H1 (cell line): ENCODE results near the gene FHL2. TPM values are rescaled to one million over a fixed set of nuclear protein-coding genes. Genes with fewer than 3 reads are reported as not detected.

Experiments used
- CTCF ChIA-PET: fragments of 300-600 bp; sonication (Branson Sonifier 250); formaldehyde crosslinking; loops from one replicate; lab custom pipeline; 2021; ENCODE audit not compliant: partially characterized antibody; lab: Charles Lee
- POLR2A ChIA-PET: fragments of 300-600 bp; sonication (Branson Sonifier 250); formaldehyde crosslinking; loops from one replicate; lab custom pipeline; 2021; ENCODE audit warnings: inconsistent platforms; ENCODE audit not compliant: partially characterized antibody; lab: Charles Lee
- DNase-seq, 2 experiments: peaks; one replicate each; pipeline versions ENCODE4 v3.0.0 to v3.0.0-alpha.2; 2010 to 2022; ENCODE audit warnings: low spot score in 2 of 2, low read depth in 1 of 2, mixed read lengths in 1 of 2
- FAIRE-seq: peaks from 2 replicates; lab custom pipeline; 2011; peaks lifted over from hg19 to GRCh38; lab: Jason Lieb, UNC
- H2AFZ ChIP-seq: 2 replicates; pipeline ENCODE4 v1.8.1; 2012; ENCODE audit warnings: low read length, inconsistent platforms
- H2AK5ac ChIP-seq: 2 replicates; pipeline ENCODE4 v1.6.1; 2013; ENCODE audit warnings: low read depth, low read length
- H2BK120ac ChIP-seq: replicated peaks from 2 replicates; pipeline ENCODE3; 2013; ENCODE audit warnings: low read depth, low read length, inconsistent platforms
- H2BK12ac ChIP-seq: 2 replicates; pipeline ENCODE4 v1.6.1; 2013; ENCODE audit warnings: low read depth, low read length
- H2BK15ac ChIP-seq: 2 replicates; pipeline ENCODE4 v1.6.1; 2013; ENCODE audit warnings: low read length
- H2BK20ac ChIP-seq: 2 replicates; pipeline ENCODE4 v1.6.1; 2013; ENCODE audit warnings: low read length
- H2BK5ac ChIP-seq: 2 replicates; pipeline ENCODE4 v1.6.1; 2013; ENCODE audit warnings: low read depth, low read length
- H3K14ac ChIP-seq: 2 replicates; pipeline ENCODE4 v1.6.1; 2013; ENCODE audit warnings: inconsistent platforms; ENCODE audit not compliant: insufficient read length
- H3K18ac ChIP-seq: 2 replicates; pipeline ENCODE4 v1.6.1; 2013; ENCODE audit warnings: low read length; ENCODE audit errors: extremely low read depth
- H3K23ac ChIP-seq: 2 replicates; pipeline ENCODE4 v1.6.1; 2013; ENCODE audit warnings: inconsistent platforms; ENCODE audit not compliant: insufficient read length
- H3K23me2 ChIP-seq: 2 replicates; pipeline ENCODE4 v1.6.1; 2013; ENCODE audit warnings: low read depth, low read length
- H3K27ac ChIP-seq: 2 replicates; pipeline ENCODE4 v1.6.1; 2011; ENCODE audit warnings: low read depth, low read length, inconsistent platforms
- H3K27me3 ChIP-seq, 4 experiments: replicated peaks in 1 of 4; 1 replicate in 1 of 4; 2 replicates in 3 of 4; pipeline versions ENCODE4 v1.6.1 to v1.8.1; 2011 to 2013; ENCODE audit warnings: low read length in 3 of 4, mild to moderate bottlenecking in 3 of 4, inconsistent platforms in 2 of 4, mixed read lengths in 2 of 4, moderate library complexity in 1 of 4; ENCODE audit not compliant: control insufficient read depth in 3 of 4, insufficient read depth in 3 of 4; ENCODE audit errors: extremely low read depth in 1 of 4
- H3K36me3 ChIP-seq, 4 experiments: 2 replicates each; pipeline versions ENCODE4 v1.6.1 to v1.8.1; 2011 to 2013; ENCODE audit warnings: mild to moderate bottlenecking in 4 of 4, low read length in 3 of 4, moderate library complexity in 2 of 4, control low read depth in 1 of 4, inconsistent platforms in 1 of 4; ENCODE audit not compliant: insufficient read depth in 4 of 4, control insufficient read depth in 2 of 4
- H3K4ac ChIP-seq: replicated peaks from 2 replicates; pipeline ENCODE3; 2013; ENCODE audit warnings: low read length, low read depth, mixed read lengths, inconsistent platforms; ENCODE audit not compliant: insufficient read length
- H3K4me1 ChIP-seq, 4 experiments: replicated peaks in 1 of 4; 1 replicate in 1 of 4; 2 replicates in 3 of 4; pipeline versions ENCODE4 v1.6.1 to v1.8.1; 2011 to 2013; ENCODE audit warnings: low read length in 3 of 4, inconsistent platforms in 2 of 4, mixed read lengths in 1 of 4; ENCODE audit not compliant: insufficient read depth in 4 of 4, control insufficient read depth in 3 of 4
- H3K4me2 ChIP-seq, 2 experiments: 2 replicates each; pipeline versions ENCODE4 v1.6.1 to v1.8.1; 2011 to 2013; ENCODE audit warnings: low read depth in 2 of 2, low read length in 2 of 2, control low read depth in 1 of 2, inconsistent platforms in 1 of 2, mild to moderate bottlenecking in 1 of 2; ENCODE audit not compliant: insufficient read depth in 1 of 2
- H3K4me3 ChIP-seq, 4 experiments: fragments of 200-600, 300-600 bp in 1 of 4; sonication (generic), shearing (Covaris generic), sonication (Bioruptor Twin) in 1 of 4; 2 replicates each; pipeline versions ENCODE4 v1.5.1 to v1.8.1; 2011 to 2016; ENCODE audit warnings: low read length in 4 of 4, low read depth in 3 of 4, control low read depth in 2 of 4, inconsistent platforms in 2 of 4, mild to moderate bottlenecking in 2 of 4, mixed read lengths in 1 of 4, moderate library complexity in 1 of 4; ENCODE audit not compliant: insufficient read depth in 2 of 4; ENCODE audit errors: extremely low read depth in 1 of 4
- H3K56ac ChIP-seq: replicated peaks from 2 replicates; pipeline ENCODE3; 2013; ENCODE audit warnings: low read depth, mild to moderate bottlenecking, mixed read lengths, low read length, inconsistent platforms; ENCODE audit not compliant: insufficient read length
- H3K79me1 ChIP-seq: 2 replicates; pipeline ENCODE4 v1.6.1; 2013; ENCODE audit warnings: low read depth, low read length, control low read depth
- H3K79me2 ChIP-seq, 2 experiments: 2 replicates each; pipeline versions ENCODE4 v1.6.1 to v1.8.1; 2012 to 2013; ENCODE audit warnings: low read length in 2 of 2, mild to moderate bottlenecking in 2 of 2, inconsistent platforms in 1 of 2; ENCODE audit not compliant: insufficient read depth in 2 of 2, control insufficient read depth in 1 of 2
- H3K9ac ChIP-seq, 4 experiments: replicated peaks in 1 of 4; 1 replicate in 1 of 4; 2 replicates in 3 of 4; pipeline versions ENCODE4 v1.6.1 to v1.8.1; 2011 to 2013; ENCODE audit warnings: low read depth in 3 of 4, low read length in 3 of 4, control low read depth in 2 of 4, mild to moderate bottlenecking in 2 of 4, moderate library complexity in 2 of 4, inconsistent platforms in 1 of 4; ENCODE audit errors: extremely low read depth in 1 of 4
- H3K9me3 ChIP-seq, 2 experiments: 2 replicates each; pipeline versions ENCODE4 v1.6.1 to v1.8.1; 2012 to 2013; ENCODE audit warnings: mild to moderate bottlenecking in 2 of 2, moderate library complexity in 2 of 2, control low read depth in 1 of 2, inconsistent platforms in 1 of 2, low read depth in 1 of 2, low read length in 1 of 2, mixed read lengths in 1 of 2; ENCODE audit not compliant: insufficient read depth in 2 of 2
- H4K20me1 ChIP-seq, 2 experiments: replicated peaks in 1 of 2; 2 replicates each; pipeline versions ENCODE3 to v1.8.1; 2011 to 2013; ENCODE audit warnings: inconsistent platforms in 2 of 2, low read length in 2 of 2, mild to moderate bottlenecking in 1 of 2; ENCODE audit not compliant: insufficient read depth in 2 of 2, control insufficient read depth in 1 of 2
- H4K5ac ChIP-seq: 2 replicates; pipeline ENCODE4 v1.6.1; 2013; ENCODE audit warnings: low read length, low read depth, mixed read lengths, inconsistent platforms; ENCODE audit not compliant: insufficient read length
- H4K8ac ChIP-seq: 2 replicates; pipeline ENCODE4 v1.8.0; 2013; ENCODE audit warnings: mild to moderate bottlenecking, moderate library complexity, low read length, inconsistent platforms; ENCODE audit not compliant: insufficient read depth; ENCODE audit errors: extremely low read depth
- H4K91ac ChIP-seq: replicated peaks from 2 replicates; pipeline ENCODE3; 2013; ENCODE audit warnings: low read length, mixed read lengths, inconsistent platforms; ENCODE audit not compliant: insufficient read length
- E2F6 ChIP-seq: IDR thresholded peaks from 2 replicates; pipeline ENCODE4 v1.6.1; 2012; ENCODE audit warnings: inconsistent platforms
- HDAC2 ChIP-seq, 2 experiments: fragments of 300-600 bp in 1 of 2; sonication (generic) in 1 of 2; IDR thresholded peaks; 2 replicates each; pipeline ENCODE4 v1.6.1; 2011 to 2012; ENCODE audit warnings: low read depth in 2 of 2, low read length in 2 of 2, mild to moderate bottlenecking in 2 of 2, moderate library complexity in 2 of 2, borderline replicate concordance in 1 of 2, inconsistent platforms in 1 of 2
- MAFK ChIP-seq: IDR thresholded peaks from 2 replicates; pipeline ENCODE4 v1.6.1; 2012; ENCODE audit warnings: low read depth, mild to moderate bottlenecking, improper control_type of control experiment, low read length
- SIRT6 ChIP-seq: IDR thresholded peaks from one replicate; pipeline ENCODE4 v1.7.1; 2012; ENCODE audit warnings: low read length, inconsistent platforms
- TAF1 ChIP-seq: IDR thresholded peaks from 2 replicates; pipeline ENCODE4 v1.6.1; 2011; ENCODE audit warnings: mild to moderate bottlenecking, low read depth, low read length
- YY1 ChIP-seq: IDR thresholded peaks from 2 replicates; pipeline ENCODE4 v1.6.1; 2011; ENCODE audit warnings: low read depth, mild to moderate bottlenecking, low read length
- ZNF274 ChIP-seq: IDR thresholded peaks from 2 replicates; pipeline ENCODE4 v1.7.0; 2012; ENCODE audit warnings: low read length, borderline replicate concordance; ENCODE audit errors: extremely low read depth
- WGBS, 2 experiments: shearing (Covaris generic) in 1 of 2; methylation state at CpG; one replicate each; pipeline versions ENCODE4 v1.1.6 to v1.1.7; 2013 to 2015; ENCODE audit warnings: low lambda C conversion rate in 2 of 2, mixed read lengths in 2 of 2, inconsistent platforms in 1 of 2, low coverage in 1 of 2, missing lambda C conversion rate in 1 of 2; ENCODE audit not compliant: insufficient replicate concordance in 2 of 2, insufficient coverage in 1 of 2, insufficient read length in 1 of 2; ENCODE audit errors: extremely low coverage in 1 of 2, missing lambda C conversion rate in 1 of 2; 5-methylcytosine and 5-hydroxymethylcytosine counted together
- polyA plus RNA-seq, 7 experiments: library from polyadenylated mRNA; depleted of rRNA in 3 of 7; stranded (reverse) in 5 of 7; unstranded in 2 of 7; fragments of >200 nt in 5 of 7; fragments of 200-250 nt in 2 of 7; gene quantifications; 1 replicate in 5 of 7; 2 replicates in 1 of 7; 4 replicates in 1 of 7; pipeline versions ENCODE4 v1.2.1 to v1.2.3, GENCODE V29; 2011 to 2013; ENCODE audit warnings: missing spikeins in 2 of 7, mixed read lengths in 2 of 7
- total RNA-seq: library from RNA; stranded (reverse); fragmentation: NEBNext Ultra II Directional; extraction: Animal tissue kit (Norgen Biotek cat#: 25700); gene quantifications from 2 replicates; pipeline ENCODE4 v1.2.1, GENCODE V29; 2021

The FHL2 gene
- total and polyA plus RNA-seq, 2 of the 8 experiments (the other 6 are each of a cell fraction or from before 2014, with no cell fraction given), result 33.2 to 64.3 TPM

GRCh38 chr2:105400138-105400540 is 1.3 kb upstream of the FHL2 start:
- H2BK12ac ChIP-seq, result no peak overlapping the region
- no peak overlapping the region for H2BK15ac ChIP-seq
- DNase-seq (no peak), FAIRE-seq (no peak)
- H3K36me3 ChIP-seq, result no peaks in the 10 kb centered on the region; a peak in 1 of 8 replicates
- H4K8ac ChIP-seq, result no peak overlapping the region
- no peak overlapping the region for H3K4me3 ChIP-seq
- no peak overlapping the region for H2BK5ac ChIP-seq
- H3K4me1 ChIP-seq, result peaks cover 0 to 10% (median 4%) of the 10 kb centered on the region in 4 experiments; a peak in 6 of 7 replicates
- POLR2A ChIA-PET, result interaction anchor here (0.7 to 2.8 kb wide), 8 partner anchors 9 to 71 kb away, joined by 3 to 32 read pairs (median 8); no protein-coding TSS in a partner anchor
- H3K9ac ChIP-seq, result no peak overlapping the region
- H3K23ac ChIP-seq, result no peak overlapping the region
- no peak overlapping the region for H4K91ac ChIP-seq
- H3K79me1 ChIP-seq, result peaks cover 6% of the 10 kb centered on the region
- H3K4me2 ChIP-seq, result no peak overlapping the region
- TF ChIP-seq YY1, result no peak
- TF ChIP-seq E2F6, result no peak
- no peak for TF ChIP-seq HDAC2 (IDR thresholded peaks at IDR 0.05; ENCODE audit: borderline replicate concordance in 1 of 2, low read depth in 2 of 2, low read length in 2 of 2)
- TF ChIP-seq ZNF274, result no peak
- no peak for TF ChIP-seq MAFK
- TF ChIP-seq SIRT6, result no peak
- TF ChIP-seq TAF1, result no peak
- WGBS, 2 experiments, result 92% methylated on average over 7 of the region's 7 CpGs; no CpG with 5 or more reads in 1 of the 2 experiments
- H3K18ac ChIP-seq, result no peak overlapping the region
- H4K20me1 ChIP-seq, result peaks cover 0 to under 1% of the 10 kb centered on the region in 2 experiments
- H3K4ac ChIP-seq, result no peak overlapping the region
- H3K14ac ChIP-seq, result no peak overlapping the region
- peaks cover 0 to 29% of the 10 kb centered on the region in 2 experiments; a peak in 2 of 4 replicates for H3K79me2 ChIP-seq
- H3K27me3 ChIP-seq, result peaks cover 7 to 17% (median 13%) of the 10 kb centered on the region in 4 experiments
- H3K56ac ChIP-seq, result no peak overlapping the region
- peaks cover 4% of the 10 kb centered on the region; the same call in 1 of the 2 replicates for H3K23me2 ChIP-seq
- H4K5ac ChIP-seq, result no peak overlapping the region
- no peak overlapping the region for H2BK120ac ChIP-seq
- no peak overlapping the region for H2AFZ ChIP-seq
- no peak overlapping the region for H2AK5ac ChIP-seq
- CTCF ChIA-PET, result interaction anchor here (1.8 to 3.6 kb wide), 4 partner anchors 10 to 120 kb away, joined by 7 to 19 read pairs (median 9); no protein-coding TSS in a partner anchor
- H3K27ac ChIP-seq, result no peak overlapping the region
- H3K9me3 ChIP-seq, result peaks cover 5 to 6% of the 10 kb centered on the region in 2 experiments; a peak in 1 of 4 replicates
- no peak overlapping the region for H2BK20ac ChIP-seq
